WTC11 (cell line): ENCODE results near the gene YDJC. TPM values are rescaled to one million over a fixed set of nuclear protein-coding genes. Genes with fewer than 3 reads are reported as not detected.
A peak's percentile ranks its signal among the peaks of the same experiment; 100 is the strongest.

Experiments used
- ARID4B ChIP-seq: sonication (generic); formaldehyde crosslinking; IDR thresholded peaks from 2 replicates; pipeline ENCODE4 v1.8.0; 2023; ENCODE audit warnings: missing genetic modification reagents, mild to moderate bottlenecking, borderline replicate concordance
- ATF1 ChIP-seq: sonication (generic); formaldehyde crosslinking; IDR thresholded peaks from 2 replicates; pipeline ENCODE4 v1.8.1; 2023; ENCODE audit warnings: mild to moderate bottlenecking, moderate library complexity, missing genetic modification reagents
- CREB1 ChIP-seq: sonication (generic); formaldehyde crosslinking; IDR thresholded peaks from 2 replicates; pipeline ENCODE4 v1.8.0; 2023; ENCODE audit warnings: mild to moderate bottlenecking, missing genetic modification reagents
- E2F1 ChIP-seq: sonication (generic); formaldehyde crosslinking; IDR thresholded peaks from 2 replicates; pipeline ENCODE4 v1.8.0; 2022; ENCODE audit warnings: mild to moderate bottlenecking, missing genetic modification reagents
- ERG ChIP-seq: fragments of 250-450 bp; sonication (Bioruptor Pico); IDR thresholded peaks from 2 replicates; pipeline ENCODE4 v1.8.0; 2021; ENCODE audit warnings: mild to moderate bottlenecking
- HMGA2 ChIP-seq: fragments of 250-450 bp; sonication (Bioruptor Pico); IDR thresholded peaks from 2 replicates; pipeline ENCODE4 v1.4.0; 2021; ENCODE audit warnings: mild to moderate bottlenecking, moderate library complexity
- IRF2 ChIP-seq: sonication (generic); formaldehyde crosslinking; IDR thresholded peaks from 2 replicates; pipeline ENCODE4 v1.8.0; 2022; ENCODE audit warnings: low read depth, missing genetic modification reagents, borderline replicate concordance
- MLX ChIP-seq: sonication (generic); formaldehyde crosslinking; IDR thresholded peaks from 2 replicates; pipeline ENCODE4 v1.8.1; 2023; ENCODE audit warnings: mild to moderate bottlenecking, missing genetic modification reagents, moderate library complexity
- MXD4 ChIP-seq: fragments of 250-450 bp; sonication (Bioruptor Pico); IDR thresholded peaks from 2 replicates; pipeline ENCODE4 v1.8.0; 2021; ENCODE audit warnings: mild to moderate bottlenecking, moderate library complexity, borderline replicate concordance
- NFE2L1 ChIP-seq: sonication (generic); formaldehyde crosslinking; IDR thresholded peaks from 2 replicates; pipeline ENCODE4 v1.8.1; 2023; ENCODE audit warnings: missing genetic modification reagents
- NR1H2 ChIP-seq: sonication (generic); formaldehyde crosslinking; IDR thresholded peaks from 2 replicates; pipeline ENCODE4 v1.9.0; 2021; ENCODE audit warnings: mild to moderate bottlenecking, moderate library complexity, missing genetic modification reagents
- OVOL2 ChIP-seq: fragments of 250-450 bp; sonication (Bioruptor Pico); IDR thresholded peaks from 2 replicates; pipeline ENCODE4 v1.9.0; 2021; ENCODE audit warnings: mild to moderate bottlenecking, borderline replicate concordance
- SOX15 ChIP-seq: fragments of 250-450 bp; sonication (Bioruptor Pico); IDR thresholded peaks from 2 replicates; pipeline ENCODE4 v1.9.0; 2021; ENCODE audit warnings: mild to moderate bottlenecking
- SP1 ChIP-seq: sonication (generic); formaldehyde crosslinking; conservative IDR thresholded peaks from 2 replicates; pipeline ENCODE4 v1.8.1; 2022; ENCODE audit warnings: missing genetic modification reagents
- STAT6 ChIP-seq: sonication (generic); formaldehyde crosslinking; conservative IDR thresholded peaks from 2 replicates; pipeline ENCODE4 v1.8.1; 2023; ENCODE audit warnings: mild to moderate bottlenecking, low read depth, missing genetic modification reagents, moderate library complexity
- TCF7 ChIP-seq: sonication (generic); formaldehyde crosslinking; IDR thresholded peaks from 2 replicates; pipeline ENCODE4 v1.8.0; 2022; ENCODE audit warnings: mild to moderate bottlenecking, low read depth, missing genetic modification reagents, moderate library complexity
- USF1 ChIP-seq: sonication (generic); formaldehyde crosslinking; IDR thresholded peaks from 2 replicates; pipeline ENCODE4 v1.8.0; 2022; ENCODE audit warnings: mild to moderate bottlenecking, missing genetic modification reagents
- ZNF232 ChIP-seq: sonication (generic); formaldehyde crosslinking; IDR thresholded peaks from 2 replicates; pipeline ENCODE4 v1.8.0; 2022; ENCODE audit warnings: mild to moderate bottlenecking, missing genetic modification reagents
- ZNF263 ChIP-seq: sonication (generic); formaldehyde crosslinking; IDR thresholded peaks from 2 replicates; pipeline ENCODE4 v1.8.1; 2022; ENCODE audit warnings: low read depth, mild to moderate bottlenecking, moderate library complexity, missing genetic modification reagents
- ZNF512 ChIP-seq: sonication (generic); formaldehyde crosslinking; IDR thresholded peaks from 2 replicates; pipeline ENCODE4 v1.8.1; 2022; ENCODE audit warnings: missing genetic modification reagents, borderline replicate concordance
- ZSCAN18 ChIP-seq: fragments of 250-450 bp; sonication (Bioruptor Pico); IDR thresholded peaks from 2 replicates; pipeline ENCODE4 v2.1.2; 2022; ENCODE audit warnings: mild to moderate bottlenecking, moderate library complexity
- total RNA-seq: library from RNA; stranded (reverse); gene quantifications from 3 replicates; pipeline ENCODE4 v1.2.3, GENCODE V29; 2021

Gene YDJC
- total RNA-seq, 1 experiment from 2014 or later = 39.8 TPM

GRCh38 chr22:21641789-21642583 is 12.2 kb upstream of the YDJC start, which contains the start of gene SDF2L1 (continued):
- TF ChIP-seq ARID4B (CRISPR knock-in tag) = peak; percentile 51; the same call in 1 of the 2 replicates
- TF ChIP-seq E2F1 (CRISPR knock-in tag) = peak; percentile 84; the same call in 1 of the 2 replicates
- peak; percentile 73 for TF ChIP-seq SP1 (CRISPR knock-in tag)
- TF ChIP-seq USF1 (CRISPR knock-in tag) = no peak
- TF ChIP-seq SOX15 (CRISPR knock-in tag) = no peak
- TF ChIP-seq STAT6 (CRISPR knock-in tag) = no peak
- no peak for TF ChIP-seq NR1H2 (CRISPR knock-in tag)
- TF ChIP-seq HMGA2 = no peak
- TF ChIP-seq ERG (CRISPR knock-in tag) = no peak
- no peak for TF ChIP-seq MLX (CRISPR knock-in tag)
- no peak; the same call in 1 of the 2 replicates for TF ChIP-seq ZNF263
- peak; percentile 44; the same call in 1 of the 2 replicates for TF ChIP-seq CREB1
- no peak for TF ChIP-seq ZSCAN18
- TF ChIP-seq TCF7 (CRISPR knock-in tag) = no peak
- no peak for TF ChIP-seq ATF1 (CRISPR knock-in tag)
- no peak; the same call in 1 of the 2 replicates for TF ChIP-seq OVOL2 (CRISPR knock-in tag)
- TF ChIP-seq ZNF512 = no peak
- peak; percentile 61 for TF ChIP-seq ZNF232 (CRISPR knock-in tag)
- TF ChIP-seq MXD4 (CRISPR knock-in tag) = no peak
- no peak for TF ChIP-seq NFE2L1
- no peak for TF ChIP-seq IRF2
